Astrocyte of the hippocampus (primary cell): ENCODE measurements around the gene OXLD1.

Experiments used
- DNase-seq: peaks from one replicate; pipeline ENCODE4 v3.0.0; 2011; ENCODE audit warnings: low read depth, low spot score

Gene OXLD1

DNA sequence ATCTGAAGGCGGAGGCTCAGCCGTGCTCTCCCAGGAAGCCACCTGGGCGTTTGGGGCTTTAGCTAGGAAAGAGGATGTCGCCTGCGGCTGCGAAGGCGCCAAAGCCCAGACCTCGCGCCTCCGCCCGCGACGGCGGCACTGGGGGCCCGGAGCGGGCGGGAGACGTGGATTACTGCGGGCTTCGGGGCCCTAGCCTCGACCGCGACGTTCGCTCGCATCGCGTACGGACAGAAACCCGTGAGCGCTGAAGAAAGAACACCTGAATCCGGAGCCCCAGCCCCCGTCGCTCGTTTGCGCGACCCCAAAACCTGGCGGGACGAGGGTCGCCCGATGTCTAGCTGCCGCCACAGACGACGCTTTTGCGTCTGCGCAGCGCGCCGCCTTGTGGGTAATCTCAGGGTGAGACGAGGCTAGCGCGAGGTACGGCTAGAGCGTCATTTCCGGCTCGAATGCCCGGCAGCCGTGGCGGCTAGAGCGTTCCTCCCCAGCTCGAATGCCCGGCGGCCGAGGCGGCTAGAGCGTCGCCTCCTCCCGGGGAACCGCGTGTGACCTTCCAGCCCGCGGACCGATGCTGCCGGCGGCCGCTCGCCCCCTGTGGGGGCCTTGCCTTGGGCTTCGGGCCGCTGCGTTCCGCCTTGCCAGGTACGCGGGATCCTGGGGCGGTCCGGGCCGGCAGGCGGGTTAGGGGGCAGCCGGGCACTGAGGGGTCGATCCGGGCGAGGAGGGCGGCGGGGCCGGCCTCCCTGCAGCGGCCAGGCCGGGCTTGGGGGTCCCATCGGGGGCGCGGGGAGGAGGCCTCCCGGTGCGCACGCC is 36.7 kb upstream of the OXLD1 start, which contains the start of gene MRPL12:
Gene MRPL12 (plus strand): TSS at position 434 of the 813 bp plus-strand sequence. CDS start 135 bp downstream, at position 569.
- peak; percentile 98 for DNase-seq

DNA sequence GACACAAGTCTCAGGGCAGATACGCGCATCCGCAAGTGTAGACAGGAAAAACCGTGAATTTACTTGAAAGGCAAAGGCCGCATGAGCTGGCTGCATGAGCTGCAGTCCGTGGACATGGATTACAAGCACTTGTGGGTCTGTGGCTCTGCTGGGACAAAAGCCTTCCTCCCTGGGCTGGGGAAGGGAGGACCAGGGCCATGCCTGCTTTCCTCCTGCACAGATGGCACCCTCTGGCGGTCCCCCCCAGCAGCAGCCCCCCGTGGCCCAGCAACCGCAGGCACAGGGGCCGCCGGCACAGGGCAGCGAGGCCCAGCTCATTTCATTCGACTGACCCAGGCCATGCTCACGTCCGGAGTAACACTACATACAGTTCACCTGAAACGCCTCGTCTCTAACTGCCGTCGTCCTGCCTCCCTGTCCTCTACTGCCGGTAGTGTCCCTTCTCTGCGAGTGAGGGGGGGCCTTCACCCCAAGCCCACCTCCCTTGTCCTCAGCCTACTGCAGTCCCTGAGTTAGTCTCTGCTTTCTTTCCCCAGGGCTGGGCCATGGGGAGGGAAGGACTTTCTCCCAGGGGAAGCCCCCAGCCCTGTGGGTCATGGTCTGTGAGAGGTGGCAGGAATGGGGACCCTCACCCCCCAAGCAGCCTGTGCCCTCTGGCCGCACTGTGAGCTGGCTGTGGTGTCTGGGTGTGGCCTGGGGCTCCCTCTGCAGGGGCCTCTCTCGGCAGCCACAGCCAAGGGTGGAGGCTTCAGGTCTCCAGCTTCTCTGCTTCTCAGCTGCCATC is 35.1 kb upstream of the OXLD1 start:
- DNase-seq, result no peak

DNA sequence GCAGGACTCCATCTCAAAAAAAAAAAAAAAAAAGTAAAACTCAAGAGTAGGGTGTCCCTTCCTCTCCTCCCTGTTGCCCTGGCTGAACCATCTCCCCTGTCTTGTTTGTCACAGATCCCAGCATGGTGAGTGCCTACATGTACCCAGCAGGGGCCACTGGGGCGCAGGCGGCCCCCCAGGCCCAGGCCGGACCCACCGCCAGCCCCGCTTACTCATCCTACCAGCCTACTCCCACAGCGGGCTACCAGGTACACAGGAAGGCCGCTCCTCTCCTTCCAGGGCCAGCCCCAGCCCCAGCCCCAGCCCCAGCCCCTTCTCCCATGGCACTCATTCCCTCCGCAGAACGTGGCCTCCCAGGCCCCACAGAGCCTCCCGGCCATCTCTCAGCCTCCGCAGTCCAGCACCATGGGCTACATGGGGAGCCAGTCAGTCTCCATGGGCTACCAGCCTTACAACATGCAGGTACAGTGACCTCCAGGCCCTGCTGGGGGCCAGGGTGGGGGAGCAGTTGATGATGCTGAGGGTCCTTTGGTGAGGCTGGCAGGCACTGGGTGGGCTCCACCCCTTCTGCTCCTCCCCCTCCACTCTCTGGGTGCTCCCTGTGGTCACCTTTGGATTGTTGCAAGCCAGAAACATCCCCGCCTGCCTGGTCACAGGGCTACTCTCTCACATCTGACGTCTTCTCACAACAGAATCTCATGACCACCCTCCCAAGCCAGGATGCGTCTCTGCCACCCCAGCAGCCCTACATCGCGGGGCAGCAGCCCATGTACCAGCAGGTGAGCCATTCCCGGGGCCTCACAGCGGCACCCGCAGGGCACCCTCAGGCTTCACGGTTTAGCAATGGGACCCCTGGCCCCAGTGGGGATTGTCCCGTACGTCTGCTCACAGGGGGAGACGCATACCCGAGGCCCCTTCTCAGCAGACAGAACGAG is 34.2 kb upstream of the OXLD1 start:
- no peak for DNase-seq

DNA sequence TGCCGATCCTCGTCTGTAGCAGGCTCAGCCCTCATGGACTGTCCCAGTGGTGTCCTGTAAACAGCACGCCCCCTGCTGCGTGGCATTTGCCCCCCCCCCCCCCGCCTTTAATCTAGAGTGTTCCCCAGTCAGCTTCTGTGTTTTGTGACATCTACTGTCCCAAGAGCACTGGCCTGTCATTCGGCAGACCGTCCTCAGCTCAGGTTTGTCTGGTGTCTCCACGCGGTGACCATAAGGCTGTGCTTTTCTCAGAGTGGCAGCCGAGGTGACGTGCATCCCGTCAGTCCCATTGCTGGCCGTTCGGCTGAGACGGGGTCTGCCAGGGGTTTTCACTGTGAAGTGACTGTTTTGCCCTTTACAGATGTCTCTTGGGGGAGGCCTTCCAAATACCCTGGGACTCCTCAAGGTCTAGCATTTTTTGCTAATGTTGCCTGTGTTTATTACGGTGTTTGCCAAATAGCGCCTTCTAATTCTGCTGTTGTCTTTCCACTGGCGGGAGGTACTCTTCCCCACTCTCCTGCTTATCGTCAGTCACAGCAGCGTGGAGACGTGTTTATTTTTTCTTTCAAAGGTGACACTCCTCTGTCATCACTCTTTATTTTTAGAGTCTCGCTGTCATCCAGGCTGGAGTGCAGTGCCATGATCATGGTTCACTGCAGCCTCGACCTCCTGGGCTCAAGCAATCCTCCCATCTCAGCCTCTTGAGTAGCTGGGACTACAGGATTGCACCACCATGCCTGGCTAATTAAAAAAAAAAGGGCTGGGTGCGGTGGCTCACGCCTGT is 31.0 kb upstream of the OXLD1 start:
- DNase-seq, result no peak

DNA sequence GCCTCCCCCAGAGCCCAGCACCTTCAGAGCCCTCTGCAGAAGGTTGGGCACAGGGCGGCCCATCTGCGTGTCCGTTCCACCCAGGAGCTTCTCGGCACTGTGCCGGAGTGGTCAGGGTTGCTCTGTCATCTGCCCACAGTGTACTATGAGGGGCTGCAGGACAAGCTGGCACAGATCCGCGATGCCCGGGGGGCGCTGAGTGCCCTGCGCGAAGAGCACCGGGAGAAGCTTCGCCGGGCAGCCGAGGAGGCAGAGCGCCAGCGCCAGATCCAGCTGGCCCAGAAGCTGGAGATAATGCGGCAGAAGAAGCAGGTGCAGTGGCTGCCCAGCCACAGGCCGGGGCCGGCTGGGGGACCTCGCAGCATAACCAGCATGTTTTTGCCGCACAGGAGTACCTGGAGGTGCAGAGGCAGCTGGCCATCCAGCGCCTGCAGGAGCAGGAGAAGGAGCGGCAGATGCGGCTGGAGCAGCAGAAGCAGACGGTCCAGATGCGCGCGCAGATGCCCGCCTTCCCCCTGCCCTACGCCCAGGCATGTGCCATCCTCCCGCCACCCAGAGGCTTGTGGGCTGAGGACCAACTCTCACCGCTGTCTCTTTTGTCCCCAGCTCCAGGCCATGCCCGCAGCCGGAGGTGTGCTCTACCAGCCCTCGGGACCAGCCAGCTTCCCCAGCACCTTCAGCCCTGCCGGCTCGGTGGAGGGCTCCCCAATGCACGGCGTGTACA is 30.0 kb upstream of the OXLD1 start:
- DNase-seq, result no peak

DNA sequence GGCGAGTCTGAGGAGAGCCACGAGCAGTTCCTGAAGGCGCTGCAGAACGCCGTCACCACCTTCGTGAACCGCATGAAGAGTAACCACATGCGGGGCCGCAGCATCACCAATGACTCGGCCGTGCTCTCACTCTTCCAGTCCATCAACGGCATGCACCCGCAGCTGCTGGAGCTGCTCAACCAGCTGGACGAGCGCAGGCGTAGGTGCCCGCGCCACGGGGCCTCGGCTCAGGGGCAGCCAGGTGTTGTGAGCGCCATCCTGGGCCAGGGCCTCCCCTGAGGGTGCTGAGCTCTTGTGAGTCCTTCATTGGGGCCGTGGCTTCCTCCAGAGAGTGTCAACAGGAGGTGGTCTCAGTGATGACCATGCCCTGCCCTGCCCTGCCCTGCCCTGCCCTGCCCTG is 29.4 kb upstream of the OXLD1 start:
- DNase-seq, result no peak

DNA sequence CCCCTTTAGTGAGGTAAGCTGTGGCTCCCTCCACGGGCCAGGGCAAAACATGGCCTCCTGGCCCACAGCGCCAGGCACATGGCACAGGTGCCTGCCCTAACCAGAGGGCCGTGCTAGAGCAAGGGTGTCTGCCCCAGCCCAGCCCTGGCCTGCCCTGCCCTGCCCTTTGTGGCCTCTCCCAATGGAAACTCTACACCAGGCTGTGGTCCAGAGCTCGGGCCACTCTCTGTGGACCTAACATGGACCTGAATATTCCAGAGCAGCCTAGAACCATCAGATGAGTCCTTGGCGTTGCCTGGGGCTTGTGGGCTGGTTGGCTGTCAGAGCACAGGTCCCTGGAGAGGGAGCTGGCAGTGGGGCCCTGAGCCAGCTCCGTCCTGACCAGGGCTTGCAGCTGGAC is 28.8 kb upstream of the OXLD1 start:
- no peak for DNase-seq

DNA sequence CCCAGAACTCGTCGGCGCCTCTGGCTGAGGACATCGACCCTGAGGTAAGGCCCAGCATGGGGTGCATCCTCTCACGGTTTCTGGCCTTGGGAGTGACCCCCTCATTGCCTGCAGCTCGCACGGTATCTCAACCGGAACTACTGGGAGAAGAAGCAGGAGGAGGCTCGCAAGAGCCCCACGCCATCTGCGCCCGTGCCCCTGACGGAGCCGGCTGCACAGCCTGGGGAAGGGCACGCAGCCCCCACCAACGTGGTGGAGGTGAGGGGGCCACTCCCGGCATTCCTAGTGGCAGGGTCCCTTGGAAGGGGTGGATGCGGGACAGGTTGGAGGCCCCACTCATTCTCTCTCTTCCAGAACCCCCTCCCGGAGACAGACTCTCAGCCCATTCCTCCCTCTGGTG is 28.4 kb upstream of the OXLD1 start:
- DNase-seq, result no peak

DNA sequence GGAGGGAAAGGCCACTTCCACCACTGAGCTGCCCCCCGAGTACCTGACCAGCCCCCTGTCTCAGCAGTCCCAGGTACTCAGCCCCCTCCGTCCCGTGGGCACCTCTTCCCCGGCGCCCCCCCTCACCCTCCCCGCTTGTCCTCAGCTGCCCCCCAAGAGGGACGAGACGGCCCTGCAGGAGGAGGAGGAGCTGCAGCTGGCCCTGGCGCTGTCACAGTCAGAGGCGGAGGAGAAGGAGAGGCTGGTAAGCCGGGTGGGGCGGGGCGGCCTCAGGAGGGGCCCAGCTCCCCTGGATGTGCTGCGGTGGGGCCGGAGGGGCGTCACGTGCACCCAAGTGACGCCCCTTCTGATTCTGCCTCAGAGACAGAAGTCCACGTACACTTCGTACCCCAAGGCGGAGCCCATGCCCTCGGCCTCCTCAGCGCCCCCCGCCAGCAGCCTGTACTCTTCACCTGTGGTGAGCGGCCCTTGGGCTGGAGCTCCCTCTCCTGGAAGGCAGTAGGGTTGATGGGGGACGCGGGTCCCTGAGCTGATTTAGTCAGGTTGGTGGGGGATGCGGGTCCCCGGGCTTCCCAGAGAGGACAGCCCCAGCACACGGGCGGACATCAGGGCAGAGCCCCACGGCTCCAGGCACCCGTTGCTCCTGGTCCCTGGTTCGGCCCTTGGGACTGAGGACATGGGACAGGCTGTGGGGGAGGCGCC is 27.3 kb upstream of the OXLD1 start:
- DNase-seq, result no peak

DNA sequence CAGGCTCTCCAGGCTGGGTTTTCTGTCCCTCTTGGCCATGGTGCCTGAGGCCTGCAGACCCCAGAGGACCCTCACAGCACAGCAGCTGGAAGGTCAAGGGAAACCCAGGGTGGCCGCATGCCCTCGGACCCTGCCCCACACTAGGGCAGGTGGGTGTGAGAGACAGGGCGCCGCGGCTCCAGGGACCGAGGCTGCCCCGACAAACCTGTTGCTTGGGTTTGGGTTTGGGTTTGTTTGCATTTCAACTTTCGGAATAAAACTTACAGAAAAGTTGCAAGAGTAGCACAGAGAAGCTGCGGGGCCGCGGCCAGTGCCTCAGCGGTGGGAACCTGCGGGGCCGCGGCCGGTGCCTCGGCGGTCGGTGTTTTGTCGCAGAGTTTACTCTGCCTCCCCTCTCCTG is 25.2 kb upstream of the OXLD1 start:
- DNase-seq, result no peak

DNA sequence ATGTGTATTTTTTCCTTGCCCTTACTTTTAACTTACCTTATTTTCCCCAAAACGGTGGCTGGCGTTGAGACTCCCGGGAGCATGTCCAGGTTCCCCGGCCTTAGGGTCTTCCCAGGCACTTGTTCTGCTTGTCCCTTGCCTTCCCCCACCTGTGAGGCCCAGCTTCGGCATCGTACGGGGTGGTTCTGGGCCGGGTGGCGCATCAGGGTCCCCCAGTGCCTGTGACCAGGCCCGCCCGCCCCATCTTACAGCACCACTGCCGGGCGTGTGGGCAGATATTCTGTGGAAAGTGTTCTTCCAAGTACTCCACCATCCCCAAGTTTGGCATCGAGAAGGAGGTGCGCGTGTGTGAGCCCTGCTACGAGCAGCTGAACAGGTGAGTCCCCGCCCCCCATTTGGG is 24.8 kb upstream of the OXLD1 start:
- no peak for DNase-seq

DNA sequence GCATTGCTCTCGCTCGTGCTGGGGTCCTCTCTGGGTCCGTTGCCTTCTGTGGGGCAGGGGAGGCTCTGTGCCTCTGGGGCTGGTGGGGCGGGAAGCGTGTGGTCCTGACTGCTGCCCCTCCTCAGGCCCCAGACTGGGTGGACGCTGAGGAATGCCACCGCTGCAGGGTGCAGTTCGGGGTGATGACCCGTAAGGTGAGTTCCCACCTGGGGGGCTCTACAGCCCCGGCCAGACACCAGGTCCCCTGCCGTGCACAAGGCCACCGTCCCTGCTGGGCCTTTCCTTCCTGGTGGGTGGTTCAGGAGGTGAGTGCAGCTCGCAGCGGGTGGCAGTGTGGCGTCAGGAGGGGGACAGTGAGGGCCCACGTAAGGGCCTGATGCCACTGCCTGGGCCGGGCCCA is 24.1 kb upstream of the OXLD1 start:
- no peak for DNase-seq

DNA sequence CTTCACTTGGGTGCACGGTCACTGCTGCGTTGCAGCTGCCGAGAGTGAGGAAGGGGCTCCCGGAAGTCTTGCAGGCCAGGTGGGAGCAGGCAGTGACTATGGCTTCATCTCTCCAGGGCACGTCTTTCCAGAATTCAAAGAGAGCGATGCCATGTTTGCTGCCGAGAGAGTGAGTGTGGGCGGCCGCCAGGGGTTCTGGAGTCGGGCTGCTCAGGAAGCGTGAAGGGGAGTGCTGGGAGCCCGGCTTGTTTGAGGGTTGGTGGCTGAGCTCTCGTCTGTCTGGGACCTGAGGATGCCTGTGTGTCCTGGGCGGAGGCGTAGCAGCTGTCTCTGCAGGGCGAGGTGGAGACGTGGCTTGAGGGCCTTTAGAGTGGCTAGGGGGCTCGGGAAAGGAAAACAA is 23.7 kb upstream of the OXLD1 start:
- no peak for DNase-seq

DNA sequence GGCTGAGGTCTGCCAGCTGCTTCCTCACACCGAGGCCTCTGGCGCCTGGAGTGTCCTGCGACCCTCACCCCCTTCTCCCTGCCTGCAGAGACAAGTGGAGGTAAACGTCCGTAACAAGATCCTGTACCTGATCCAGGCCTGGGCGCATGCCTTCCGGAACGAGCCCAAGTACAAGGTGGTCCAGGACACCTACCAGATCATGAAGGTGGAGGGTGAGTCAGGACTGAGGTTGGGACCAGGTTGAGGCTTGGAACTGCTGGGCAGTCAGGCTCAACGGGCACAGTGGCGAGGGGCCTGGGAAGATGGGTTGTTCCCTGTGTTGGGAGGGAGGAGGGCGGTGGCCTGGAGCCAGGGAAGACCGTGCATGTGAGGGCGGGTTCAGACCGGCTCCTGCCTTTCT is 22.2 kb upstream of the OXLD1 start:
- DNase-seq, result no peak

DNA sequence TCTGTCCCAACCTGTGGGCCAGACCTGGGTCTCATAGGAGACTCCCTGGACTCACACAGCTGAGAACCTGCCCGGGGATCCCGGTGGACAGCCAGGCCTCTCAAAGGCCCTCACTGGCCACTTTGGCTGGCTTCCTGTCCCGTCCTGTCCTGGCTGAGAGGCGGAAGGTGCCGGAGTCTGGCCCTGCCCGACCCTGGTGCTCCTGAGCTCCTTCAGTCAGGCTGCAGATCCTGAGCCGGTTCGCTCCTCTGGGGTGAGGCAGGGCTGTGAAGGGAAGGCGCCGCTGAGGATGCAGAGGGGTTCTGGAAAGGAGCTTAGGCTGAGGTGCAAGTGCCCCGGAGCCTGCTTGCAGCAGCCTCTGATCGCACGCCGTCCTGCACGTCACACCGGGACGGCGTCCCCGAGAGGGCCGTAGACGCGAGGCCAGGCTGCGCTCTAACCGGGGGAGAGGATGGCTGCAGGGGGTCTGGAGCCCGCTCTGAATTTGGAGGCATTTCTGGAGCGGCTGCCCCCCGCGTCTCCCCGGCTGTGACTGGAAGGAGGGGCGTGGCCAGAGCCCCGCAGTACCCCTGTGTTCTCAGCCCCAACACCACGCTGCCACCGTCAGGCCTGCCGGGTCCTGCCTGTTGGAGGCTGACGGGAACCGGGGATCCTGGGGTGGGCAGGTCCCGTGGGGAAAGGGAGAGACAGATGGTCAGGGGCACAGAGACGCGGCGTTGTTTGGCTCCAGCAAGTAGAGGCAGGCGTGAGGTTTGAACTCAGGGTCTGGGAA is 21.6 kb upstream of the OXLD1 start:
- no peak for DNase-seq

DNA sequence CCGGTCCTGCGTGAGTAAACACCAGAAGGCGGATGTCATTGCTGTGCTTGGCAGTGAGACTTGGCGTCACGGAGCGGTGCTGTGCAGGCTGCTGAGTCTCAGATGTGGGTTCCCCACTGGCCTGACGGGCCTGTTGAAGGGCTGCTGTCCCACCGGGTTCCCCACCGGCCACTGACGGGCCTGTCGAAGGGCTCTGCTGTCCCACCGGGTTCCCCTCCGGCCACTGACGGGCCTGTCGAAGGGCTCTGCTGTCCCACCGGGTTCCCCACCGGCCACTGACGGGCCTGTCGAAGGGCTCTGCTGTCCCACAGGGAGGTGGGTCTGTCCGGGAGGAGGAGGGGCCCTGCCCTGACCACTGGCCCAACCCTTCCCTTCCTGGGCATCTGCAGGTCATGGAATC is 20.2 kb upstream of the OXLD1 start:
- DNase-seq, result no peak

DNA sequence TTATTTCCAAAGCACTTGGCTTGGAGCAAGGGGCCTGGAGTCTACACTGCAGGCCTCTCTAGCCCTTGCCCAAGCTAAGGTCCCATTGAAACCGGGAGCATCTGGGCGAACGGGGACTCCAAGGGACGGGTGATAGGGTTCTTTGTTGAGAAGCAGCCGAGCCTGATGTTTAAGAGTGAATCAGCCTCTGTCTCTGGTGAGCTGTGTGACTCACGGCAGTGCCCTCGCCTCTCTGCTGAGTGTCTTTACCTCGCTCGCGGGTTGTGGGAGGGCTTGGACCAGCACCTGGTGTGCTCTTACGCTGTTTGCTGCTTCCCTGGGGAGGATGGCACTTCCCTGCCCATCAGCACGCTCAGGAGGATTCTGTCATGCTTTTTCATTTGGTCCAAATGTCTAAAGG is 18.7 kb upstream of the OXLD1 start:
- peak; percentile 66 for DNase-seq

DNA sequence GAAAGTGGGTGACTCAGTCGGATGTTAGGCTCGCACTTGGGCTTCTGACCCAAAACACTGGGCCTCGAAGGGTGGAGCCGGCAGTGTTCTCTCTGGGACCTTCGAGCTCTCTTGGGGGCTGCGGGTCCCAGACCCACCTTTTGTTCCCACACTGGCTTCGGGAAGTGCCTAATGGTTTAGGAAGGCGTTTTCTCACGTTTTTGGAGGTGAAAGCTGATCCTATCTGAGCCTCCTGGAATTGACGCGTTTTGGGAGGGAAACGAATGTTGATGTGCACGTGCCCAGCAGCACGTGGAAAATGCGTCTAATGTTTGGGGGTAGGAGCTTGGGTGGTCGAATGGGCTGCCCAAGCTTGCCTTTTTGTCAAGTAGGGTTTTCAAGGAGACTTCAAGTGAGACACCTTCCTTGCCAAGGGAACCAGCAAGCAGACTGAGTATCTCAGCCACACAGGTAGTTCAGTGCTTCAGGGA is 18.1 kb upstream of the OXLD1 start:
- DNase-seq, result no peak
